HG03342 (cell line): ENCODE results near the gene TENM3.
"Not testable (repeated sequence)": the region's sequence is repeated elsewhere in the genome, so short reads cannot be mapped to it uniquely, and the experiment has no call there.

Source experiments
- ATAC-seq: cut with Tn5 transposase; IDR thresholded peaks from one replicate; pipeline ENCODE4 v1.9.1; 2021; ENCODE audit warnings: mild to moderate bottlenecking, moderate library complexity; ENCODE audit not compliant: unreplicated experiment

The TENM3 gene

DNA sequence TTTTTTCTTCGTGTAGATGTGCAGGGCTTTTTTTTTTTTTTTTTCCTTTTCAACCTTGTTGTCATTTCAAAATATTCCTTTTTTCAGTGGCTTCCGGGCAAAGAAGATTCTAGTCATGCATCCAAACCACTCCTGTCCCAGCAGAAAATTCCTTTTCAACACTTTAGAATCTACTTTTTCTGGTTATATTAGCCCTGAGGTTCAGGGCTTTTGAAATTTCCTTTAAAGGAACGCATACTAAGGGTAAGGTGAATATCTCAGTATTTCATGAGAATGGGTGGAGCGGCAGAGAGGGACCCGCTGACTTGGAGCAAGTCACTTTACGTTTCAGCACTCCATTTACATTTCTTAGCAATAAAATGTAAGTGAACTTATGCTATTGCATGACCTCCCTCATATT, 15.6 kb upstream of the TENM3 start:
- no peak for ATAC-seq

DNA sequence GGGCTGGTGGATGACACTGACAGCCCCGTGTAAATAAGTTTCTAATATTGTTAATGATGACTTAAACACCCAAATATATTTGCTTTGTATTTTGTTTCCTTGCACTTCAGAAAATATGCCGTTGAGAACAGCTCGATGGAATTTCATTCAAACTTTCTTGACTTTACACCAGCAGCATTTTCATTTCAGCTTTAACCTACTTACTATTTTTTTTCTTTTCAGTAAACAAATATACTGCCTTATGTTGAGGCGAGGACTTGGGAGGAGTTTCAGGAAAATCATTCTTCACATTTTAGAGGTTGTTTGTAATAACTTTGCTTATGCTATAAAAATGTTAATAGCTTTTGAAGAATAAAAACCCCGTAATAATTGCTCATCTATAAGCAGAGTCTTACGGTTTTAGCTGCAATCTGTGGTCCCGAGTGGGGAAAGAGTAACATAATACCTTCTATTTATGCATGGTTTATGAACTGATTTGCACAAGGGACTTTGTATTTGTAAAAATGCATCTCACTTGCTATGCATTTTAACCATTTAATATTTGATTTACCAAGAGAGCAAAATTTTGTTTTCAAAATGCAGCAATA, 14.1 kb upstream of the TENM3 start:
- no peak for ATAC-seq

DNA sequence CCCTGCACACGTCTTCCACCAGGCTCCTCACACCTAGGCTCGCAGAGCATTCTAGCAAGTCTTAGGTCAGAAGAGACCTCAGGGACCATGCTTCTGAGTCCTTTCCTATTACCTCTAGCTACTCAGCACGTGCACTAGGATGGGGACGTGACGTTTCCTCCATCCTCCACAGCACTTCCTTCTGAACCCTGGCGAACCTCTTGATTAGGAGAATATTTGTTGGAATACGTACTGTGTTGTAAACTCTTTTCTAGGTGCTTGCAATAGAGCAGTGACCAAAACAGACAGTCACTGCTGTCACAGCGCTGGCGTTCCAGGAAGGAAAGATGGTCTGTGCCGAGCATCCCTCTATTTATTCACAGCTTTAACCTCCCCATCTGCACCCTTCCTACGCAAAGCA, 12.9 kb upstream of the TENM3 start:
- ATAC-seq = no peak

DNA sequence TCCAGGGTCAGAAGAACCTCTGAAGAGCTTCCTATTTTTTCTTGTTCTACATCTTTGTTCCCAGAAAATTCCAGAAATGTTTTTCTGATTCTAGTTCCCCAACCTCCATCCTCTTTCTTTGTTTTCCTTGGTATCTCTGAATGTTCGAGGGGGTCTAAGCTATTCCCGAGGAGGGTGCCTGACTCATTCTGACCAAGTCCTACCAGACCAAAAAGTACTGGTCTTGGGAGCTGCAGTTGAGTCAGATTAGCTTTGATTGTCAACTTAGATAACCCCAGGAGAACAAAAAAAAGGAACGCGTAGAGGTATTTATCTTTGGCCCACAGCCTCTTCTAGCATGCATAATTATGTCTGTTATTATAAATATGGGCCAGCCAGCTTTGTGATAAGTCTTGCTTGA, 12.1 kb upstream of the TENM3 start:
- ATAC-seq = no peak

DNA sequence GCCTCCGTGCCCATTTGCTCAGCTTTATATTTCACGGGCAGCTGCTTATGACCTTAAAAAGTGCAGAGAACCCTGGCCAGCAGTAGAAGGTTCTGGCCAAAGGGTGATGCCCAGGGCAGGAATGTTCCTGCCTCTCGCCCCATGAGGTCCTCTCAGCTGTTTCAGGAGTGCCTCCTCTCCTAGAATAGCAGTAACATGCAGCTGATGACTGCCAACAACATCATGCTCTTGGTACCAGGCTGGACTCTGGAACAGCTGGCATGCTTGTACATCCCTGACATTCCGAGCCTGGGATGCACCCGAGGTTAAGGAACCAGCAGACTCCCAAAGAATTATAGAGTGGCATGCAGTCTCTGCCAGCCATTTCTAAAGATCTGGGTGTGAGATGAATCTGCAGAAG, 11.7 kb upstream of the TENM3 start:
- ATAC-seq = no peak

DNA sequence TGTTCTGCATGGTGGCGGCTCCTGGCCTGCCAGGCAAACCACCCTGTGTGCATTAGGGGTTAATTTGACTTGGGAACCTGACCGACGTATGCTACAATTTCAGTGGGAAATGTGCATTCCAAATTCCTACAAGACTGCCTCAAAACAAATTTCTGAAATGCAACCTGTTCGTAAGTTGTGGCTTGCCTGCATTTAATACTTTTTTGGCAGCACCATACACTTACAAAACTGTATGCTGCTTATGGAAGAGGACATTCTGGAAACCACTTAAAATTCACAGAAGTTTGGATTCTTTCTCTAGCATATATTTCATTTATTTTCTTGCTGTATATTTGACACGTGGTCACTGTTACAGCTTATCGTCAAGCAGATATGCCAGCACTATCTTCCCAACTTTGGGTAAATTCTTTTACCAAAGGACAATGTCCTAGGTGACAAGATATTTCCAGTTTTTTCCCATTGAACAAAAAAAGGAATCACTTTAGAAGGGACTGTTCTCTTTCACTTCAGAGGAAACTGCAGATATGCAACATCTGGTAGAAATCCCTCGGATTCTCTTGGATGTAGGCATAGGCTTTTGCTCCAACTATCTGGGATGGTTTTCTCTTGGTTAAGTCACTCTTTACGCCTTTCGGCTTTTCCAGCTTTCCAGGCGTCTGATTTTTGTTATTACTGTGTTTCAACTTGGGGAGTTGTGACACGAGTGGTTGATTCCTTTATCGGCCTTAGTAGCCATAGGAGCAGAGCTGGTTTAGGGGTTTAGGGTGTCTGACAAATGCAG, 9.7 kb upstream of the TENM3 start:
- no peak for ATAC-seq

DNA sequence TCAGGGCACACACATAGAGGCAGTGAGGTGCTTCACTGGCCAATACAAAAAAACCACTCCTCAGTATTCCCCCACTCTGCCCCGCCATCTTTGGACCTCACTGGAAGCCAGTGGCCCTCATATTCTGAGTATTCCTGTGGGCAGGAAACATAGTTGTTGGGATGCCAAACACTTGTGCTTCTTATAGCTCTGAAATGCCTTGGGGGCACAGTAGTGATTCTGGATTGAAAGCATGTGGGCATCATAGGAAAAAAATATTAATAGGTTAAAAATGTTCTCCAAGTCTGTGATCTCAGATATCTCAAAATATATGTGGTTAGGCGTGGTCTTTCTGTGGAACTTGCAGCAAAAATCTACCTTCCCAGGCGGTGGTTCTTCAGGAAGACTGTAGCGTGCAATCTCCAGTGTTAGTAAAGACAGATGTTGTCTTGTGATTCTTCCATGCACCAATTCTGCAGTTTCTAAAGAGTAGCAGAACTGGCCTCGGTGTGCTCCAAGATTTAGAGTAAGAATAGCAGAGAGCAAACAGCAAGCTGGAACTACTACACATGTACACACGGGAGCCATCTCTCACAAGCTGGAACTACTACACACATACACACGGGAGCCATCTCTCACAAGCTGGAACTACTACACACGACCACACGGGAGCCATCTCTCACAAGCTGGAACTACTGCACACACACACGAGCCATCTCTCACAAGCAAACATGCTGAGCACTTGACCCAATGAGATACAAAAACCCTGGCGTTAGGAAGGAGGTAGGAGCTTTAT, 8.0 kb upstream of the TENM3 start:
- ATAC-seq = no peak

DNA sequence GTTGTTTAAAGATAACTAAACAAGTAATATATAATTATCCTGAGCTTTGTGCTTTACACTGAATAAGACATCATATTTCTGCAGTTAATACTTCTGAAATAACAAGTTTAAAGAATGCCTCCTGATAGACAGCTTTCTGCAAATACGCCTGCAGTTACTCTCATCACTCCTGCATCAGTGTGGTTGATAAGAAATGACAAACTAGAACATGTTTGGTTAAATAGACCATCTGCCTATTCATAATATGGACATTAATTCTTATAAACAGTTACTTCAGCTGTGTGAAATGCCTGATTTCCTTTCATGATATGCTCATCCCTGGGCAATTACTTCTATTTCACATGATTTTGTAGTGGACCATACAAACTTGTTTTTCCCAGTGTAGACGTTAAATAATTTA, 7.0 kb upstream of the TENM3 start:
- ATAC-seq = no peak

DNA sequence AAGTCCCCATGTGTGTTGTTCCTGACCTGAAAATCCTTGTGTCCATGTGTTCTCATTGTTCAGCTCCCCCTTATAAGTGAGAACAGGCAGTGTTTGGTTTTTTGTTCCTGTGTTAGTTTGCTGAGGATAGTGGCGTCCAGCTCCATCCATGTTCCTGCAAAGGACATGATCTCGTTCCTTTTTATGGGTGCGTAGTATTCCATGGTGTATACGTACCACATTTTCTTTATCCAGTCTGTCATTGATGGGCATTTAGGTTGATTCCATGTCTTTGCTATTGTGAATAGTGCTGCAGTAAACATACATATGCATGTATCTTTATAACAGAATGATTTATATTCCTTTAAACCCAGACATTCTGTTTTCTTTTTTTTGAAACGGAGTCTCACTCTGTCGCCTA, 6.2 kb upstream of the TENM3 start:
- not testable (repeated sequence) for ATAC-seq

DNA sequence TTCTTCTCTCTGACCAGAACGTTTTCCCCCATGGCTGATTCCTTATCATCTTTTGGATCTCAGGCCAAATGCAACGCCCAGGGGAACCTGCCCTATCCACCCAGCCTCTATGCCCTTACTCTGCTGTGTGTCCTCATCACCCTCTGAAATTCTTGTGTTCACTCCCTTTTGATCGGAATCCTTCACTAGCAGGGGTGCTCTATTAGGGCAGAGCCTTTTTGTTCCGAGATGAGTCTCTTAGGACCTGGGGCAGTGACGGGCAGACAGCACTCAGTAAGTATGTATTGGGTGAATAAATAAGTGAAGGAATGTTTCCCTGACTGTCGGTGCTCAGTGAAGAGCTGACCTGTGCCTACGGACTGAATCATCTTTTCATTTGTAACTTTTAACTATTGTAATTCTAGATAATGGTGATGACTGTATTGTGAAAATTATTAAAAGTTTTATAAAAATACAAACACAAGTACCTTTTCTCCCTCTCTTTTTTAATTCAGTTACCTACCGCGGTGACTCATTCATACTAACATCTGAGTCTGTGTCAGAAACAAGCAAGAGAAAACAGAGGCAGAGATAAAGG, 4.8 kb upstream of the TENM3 start:
- no peak for ATAC-seq

DNA sequence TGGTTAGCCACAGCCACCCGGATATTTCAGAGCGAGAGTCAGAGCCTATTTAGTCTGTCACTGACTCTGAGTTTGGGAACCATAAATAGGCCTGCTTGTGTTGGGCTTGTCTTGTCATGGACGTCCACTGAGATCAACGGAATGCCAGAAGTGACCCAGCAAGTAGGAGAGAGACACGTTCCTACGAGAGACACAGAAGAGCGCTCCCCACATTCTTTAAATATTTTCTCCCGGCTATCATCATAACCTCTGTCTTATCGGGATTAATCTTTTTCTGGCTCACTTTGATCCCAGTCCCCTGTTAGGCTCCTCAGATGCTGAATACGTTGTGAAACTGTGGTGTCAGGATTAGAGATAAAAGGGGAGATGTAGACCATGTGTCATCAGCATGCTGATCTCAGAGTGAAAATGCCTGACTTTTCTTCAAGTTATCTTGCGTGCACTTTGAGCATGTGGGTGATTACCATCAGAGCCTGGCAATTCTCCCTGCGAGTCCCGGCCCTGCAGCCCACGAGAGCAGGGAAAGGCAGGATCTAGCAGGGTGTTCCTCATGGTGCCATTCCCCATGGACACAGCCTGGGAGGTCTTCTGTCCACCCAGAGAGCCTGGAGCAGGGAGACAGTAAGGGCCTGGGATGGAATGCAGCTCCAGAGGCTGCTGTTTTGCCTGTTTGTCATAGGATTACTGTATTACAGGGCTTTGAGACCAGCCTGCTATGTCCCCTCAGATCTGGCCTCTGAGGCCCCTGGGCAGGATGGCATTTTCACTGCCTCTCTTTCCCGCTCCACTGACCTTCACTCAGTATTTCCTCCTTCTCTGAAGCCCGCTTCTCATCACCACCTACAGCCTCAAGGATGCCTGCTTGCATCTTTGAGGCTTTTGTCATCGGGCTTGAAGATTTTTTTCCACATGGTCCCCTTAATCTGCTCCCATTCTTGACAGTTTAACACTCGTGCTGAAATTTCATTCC, 2.8 kb upstream of the TENM3 start:
- no peak for ATAC-seq

DNA sequence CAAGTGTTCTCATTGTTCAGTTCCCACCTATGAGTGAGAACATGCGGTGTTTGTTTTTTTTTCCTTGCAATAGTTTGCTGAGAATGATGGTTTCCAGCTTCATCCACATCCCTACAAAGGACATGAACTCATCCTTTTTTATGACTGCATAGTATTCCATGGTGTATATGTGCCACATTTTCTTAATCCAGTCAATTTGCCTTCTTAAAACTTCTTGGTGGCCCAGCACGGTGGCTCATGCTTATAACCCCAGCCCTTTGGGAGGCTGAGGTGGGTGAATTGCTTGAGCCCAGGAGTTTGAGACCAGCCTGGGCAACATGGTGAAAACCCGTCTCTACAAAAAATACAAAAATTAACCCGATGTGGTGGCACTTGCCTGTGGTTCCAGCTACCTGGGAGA, 942 bp upstream of the TENM3 start:
- not testable (repeated sequence) for ATAC-seq

DNA sequence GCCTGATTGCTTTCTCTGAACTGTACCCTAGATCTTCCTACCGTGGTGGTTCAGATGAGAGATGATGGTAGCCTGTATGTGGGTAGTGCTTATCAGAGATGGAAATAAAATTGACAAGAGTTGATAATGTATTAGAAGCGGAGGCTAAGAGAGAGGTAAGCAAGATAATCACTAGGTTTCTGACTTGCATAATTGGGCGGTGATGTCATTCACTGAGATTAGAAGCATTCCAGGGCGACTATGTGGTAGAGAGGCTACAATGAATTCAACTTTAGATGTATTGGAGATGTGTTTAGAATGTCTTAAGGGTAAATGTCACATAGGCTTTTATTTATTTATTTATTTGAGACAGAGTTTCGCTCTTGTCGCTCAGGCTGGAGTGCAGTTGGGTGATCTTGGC, 415 bp upstream of the TENM3 start:
- no peak for ATAC-seq

DNA sequence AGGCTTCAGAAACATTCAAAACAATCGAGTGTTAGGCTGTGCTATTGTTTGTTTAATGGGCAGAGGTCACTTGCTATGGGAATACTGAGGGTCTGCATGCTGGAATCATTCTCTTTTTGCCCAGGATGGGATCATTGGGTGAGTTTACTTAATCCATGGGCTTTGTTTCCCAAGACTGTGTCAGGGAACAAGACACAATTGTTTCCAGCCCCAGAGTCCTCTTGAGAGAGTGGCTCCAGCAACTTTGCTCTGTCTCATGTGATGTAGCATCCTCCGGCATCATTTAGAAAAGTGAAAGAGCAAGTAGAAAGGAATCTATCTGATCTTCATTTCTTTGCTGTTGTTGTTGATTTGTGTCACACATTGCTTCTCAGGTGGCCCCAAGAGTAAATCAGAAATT, 1.8 kb downstream of the TENM3 start:
- ATAC-seq = no peak

DNA sequence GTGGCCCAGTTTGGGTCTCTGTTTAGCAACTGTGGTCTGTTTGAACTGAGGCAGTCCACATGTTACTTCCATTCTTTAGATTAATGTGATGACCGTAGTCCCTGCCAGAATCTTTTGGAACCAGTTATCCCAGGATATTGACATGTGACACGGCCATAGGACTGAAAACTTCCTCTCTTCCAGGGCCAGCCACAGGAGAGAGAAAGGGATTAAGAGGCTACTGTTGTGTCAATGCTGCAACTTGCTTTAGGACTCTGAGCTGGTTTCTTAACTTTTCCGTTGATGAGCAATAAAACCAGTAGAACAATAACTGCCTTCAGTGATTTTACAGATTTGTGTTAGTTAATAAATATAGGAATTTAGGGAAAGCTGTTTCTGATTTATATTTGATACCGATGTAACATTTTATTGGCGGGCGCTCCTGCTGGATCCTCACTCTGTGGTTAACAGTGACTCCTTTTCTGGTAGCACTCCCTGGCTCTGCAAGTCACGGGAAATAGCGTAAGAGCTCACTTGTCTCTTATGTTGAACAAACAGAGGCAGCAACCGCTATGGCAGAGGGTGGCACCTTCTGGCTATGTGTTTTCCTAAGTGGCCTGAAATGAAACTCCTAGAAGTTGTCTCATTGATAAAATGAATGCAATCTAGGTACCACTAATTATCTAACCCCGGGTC, 2.5 kb downstream of the TENM3 start:
- no peak for ATAC-seq

DNA sequence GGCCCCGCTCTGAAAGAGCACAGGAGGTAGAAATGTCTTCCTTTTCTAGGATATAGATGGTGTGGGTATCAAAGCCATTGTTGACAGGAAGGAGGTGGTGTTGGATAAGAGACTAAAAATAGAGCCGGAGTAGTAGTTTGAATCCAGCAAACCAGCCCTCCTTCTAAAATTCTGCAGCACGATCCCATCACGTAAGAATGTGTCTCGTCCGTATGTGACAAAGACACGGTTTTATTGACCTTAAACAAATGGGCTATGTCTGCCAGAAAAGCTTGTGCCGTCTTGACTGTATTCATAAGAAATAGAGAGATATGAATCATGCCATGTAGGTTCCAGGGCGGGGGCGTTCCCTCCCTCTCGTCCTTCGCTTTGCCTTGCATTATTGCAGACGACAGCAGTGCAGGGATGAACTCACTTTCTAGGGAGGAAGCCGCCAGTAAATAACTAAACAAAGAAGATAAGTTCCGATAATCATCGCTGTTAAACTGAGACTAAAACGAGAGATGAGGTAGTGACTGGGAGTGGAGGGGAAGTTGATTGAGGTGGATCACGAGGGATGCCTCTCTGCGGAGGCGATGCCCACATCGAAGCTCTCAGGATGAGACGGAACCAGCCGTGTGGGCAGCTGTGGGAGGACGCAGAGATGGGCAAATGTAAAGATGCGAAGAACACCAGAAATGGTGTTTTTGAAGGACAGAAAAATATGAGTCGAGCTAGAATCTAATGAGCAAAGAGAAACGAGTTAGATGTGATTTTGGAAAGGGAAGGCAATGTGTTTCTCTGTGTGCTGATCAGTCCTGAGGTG, 3.4 kb downstream of the TENM3 start:
- ATAC-seq = no peak

DNA sequence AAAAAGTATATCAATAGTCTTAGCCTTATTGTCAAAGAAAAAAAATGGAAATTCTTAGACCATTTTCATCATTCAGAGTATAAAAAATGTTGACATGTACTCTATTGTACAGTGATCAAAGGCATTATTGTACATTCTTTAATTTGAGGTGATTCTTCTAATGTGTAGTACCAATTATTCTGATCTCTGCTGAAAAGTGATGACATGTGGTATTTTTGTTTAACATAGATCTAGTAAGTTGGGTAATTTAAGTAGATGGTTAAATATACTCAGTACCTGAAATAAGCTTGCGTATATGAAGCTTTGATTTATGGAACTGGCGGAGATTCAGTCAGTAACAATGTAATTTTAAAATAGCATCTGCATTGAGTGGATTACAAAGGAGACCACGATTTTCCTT, 5.1 kb downstream of the TENM3 start:
- ATAC-seq = no peak

DNA sequence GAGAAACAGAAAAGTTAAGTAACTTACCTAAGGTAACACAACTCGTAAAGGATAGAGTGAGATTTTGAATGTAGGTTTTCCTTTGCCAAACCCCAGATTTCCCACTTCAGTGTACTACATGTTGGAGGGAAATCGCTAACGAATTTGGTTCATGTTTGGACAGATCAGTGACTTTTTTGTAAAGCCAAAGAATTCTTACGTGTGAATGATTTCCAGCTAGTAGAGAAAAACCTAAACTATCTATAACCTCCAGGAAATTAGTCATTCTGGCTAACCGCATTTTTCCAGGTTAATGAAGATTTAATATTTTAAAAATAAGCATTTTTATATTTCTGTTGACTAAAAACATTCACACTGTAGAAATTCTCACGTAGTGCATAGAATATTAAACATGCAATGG, 7.2 kb downstream of the TENM3 start:
- no peak for ATAC-seq

DNA sequence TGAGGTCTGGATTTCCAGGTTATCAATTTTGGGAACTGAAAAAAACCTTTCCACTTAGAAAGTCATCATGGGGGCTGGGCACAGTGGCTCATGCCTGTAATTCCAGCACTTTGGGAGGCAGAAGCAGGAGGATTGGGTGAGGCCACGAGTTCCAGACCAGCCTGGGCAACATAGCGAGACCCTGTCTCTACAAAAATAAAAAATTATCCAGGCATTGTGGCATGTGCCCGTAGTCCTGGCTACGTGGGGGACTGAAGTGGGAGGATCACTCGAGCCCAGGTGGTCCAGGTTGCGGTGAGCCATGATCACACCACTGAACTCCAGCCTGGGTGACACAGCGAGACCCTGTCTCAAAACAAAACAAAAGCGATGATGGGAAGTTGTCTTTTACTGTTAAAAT, 7.9 kb downstream of the TENM3 start:
- ATAC-seq = no peak
